Retinal pigment epithelial cell (primary cell): ENCODE data around the gene CAGE1.

ENCODE experiments used
- DNase-seq: peaks from one replicate; pipeline ENCODE4 v3.0.0-alpha.2; 2010; ENCODE audit warnings: low read depth
- H3K4me3 ChIP-seq: 2 replicates; pipeline ENCODE4 v1.5.1; 2011; ENCODE audit warnings: mild to moderate bottlenecking, low read length, control low read depth, moderate library complexity
- CTCF ChIP-seq: conservative IDR thresholded peaks from 2 replicates; pipeline ENCODE4 v1.5.1; 2011; ENCODE audit warnings: low read depth, low read length, control low read depth, inconsistent platforms

The CAGE1 gene

GRCh38 chr6:7421066-7421465 lies 31.5 kb upstream of the CAGE1 start:
- DNase-seq = no peak
- TF ChIP-seq CTCF = no peak
- H3K4me3 ChIP-seq = no peak overlapping the region

GRCh38 chr6:7419065-7419464 lies 29.5 kb upstream of the CAGE1 start:
- no peak for DNase-seq
- H3K4me3 ChIP-seq = no peak overlapping the region
- no peak for TF ChIP-seq CTCF

GRCh38 chr6:7418238-7418905 lies 28.8 kb upstream of the CAGE1 start:
- TF ChIP-seq CTCF = no peak
- H3K4me3 ChIP-seq = no peak overlapping the region
- no peak for DNase-seq

GRCh38 chr6:7417684-7418083 lies 28.1 kb upstream of the CAGE1 start:
- DNase-seq = no peak
- no peak for TF ChIP-seq CTCF
- no peak overlapping the region for H3K4me3 ChIP-seq

- TF ChIP-seq CTCF = no peak
- H3K4me3 ChIP-seq = no peak overlapping the region
- DNase-seq = no peak
Observed at GRCh38 chr6:7414811-7415210, 25.3 kb upstream of the CAGE1 start.

- no peak for TF ChIP-seq CTCF
- H3K4me3 ChIP-seq = no peak overlapping the region
- peak; percentile 11 for DNase-seq
Observed at GRCh38 chr6:7413151-7413823, 23.7 kb upstream of the CAGE1 start.

- no peak overlapping the region for H3K4me3 ChIP-seq
- DNase-seq = no peak
- TF ChIP-seq CTCF = no peak
Observed at GRCh38 chr6:7411328-7411727, 21.8 kb upstream of the CAGE1 start.
